Left ventricle myocardium superior (tissue), 1 donor: ENCODE data around the gene PSMD11. TPM values are rescaled to one million over a fixed set of nuclear protein-coding genes. Genes with fewer than 3 reads are reported as not detected.
"Not testable (repeated sequence)": the region's sequence is repeated elsewhere in the genome, so short reads cannot be mapped to it uniquely, and the experiment has no call there.

ENCODE experiments used
- ATAC-seq: fragments of 200-7000 bp; cut with Tn5 transposase; one replicate; pipeline ENCODE4 v1.9.1; 2020; ENCODE audit warnings: mild to moderate bottlenecking, moderate library complexity
- DNase-seq: peaks from one replicate; pipeline ENCODE4 v3.0.0-alpha.2; 2020
- intact Hi-C: fragments of 100-400 bp; cut with micrococcal nuclease; formaldehyde crosslinking; loops from one replicate; pipeline ENCODE4 v1.11.0; 2022
- total RNA-seq: library from RNA; stranded (reverse); fragmentation: NEBNext Ultra II Directional; extraction: Animal tissue kit (Norgen Biotek cat#: 25700); gene quantifications from one replicate; pipeline ENCODE4 v1.2.1, GENCODE V29; 2021
- donor health status: DM: no; HTN: yes; CAD: no; lungs with severe emphysema.

PSMD11 gene
- total RNA-seq, 1 donor from 2014 or later, result 67.8 TPM

DNA sequence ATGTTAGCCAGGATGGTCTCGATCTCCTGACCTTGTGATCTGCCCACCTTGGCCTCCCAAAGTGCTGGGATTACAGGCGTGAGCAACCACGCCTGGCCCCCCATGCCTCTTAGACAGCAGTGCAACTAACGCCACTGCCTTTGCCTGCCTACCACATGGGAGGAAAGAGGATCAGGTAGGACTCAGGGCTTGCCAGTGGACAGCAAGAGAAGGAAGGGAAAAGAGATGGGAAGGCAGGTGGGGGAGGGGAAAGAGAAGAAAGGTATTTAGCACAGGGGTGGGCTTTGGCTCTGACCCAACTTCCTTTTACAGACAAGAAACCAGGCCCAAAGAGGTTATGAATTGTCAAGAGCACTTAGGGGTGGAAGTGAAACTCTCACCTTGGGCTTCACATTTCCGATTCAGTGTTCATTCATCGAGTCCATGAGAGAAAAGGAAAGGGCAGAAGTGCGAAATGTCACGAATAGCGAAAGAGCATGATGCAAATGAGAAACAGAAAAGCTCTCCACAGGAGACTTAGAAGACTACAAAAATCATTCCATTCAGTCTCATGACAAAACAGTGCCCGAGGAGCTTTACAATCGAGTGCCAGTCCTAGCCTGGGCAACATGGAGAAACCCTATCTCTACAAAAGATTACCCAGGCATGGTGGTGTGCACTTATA, 78.8 kb downstream of the PSMD11 start:
- ATAC-seq (no peak), DNase-seq (no peak)
- intact Hi-C loops, result no loop called here

GRCh38 chr17:32523827-32524552, 79.7 kb downstream of the PSMD11 start:
- intact Hi-C loops, result no loop called here
- ATAC-seq (no peak), DNase-seq (no peak)

GRCh38 chr17:32524553-32524880, 80.2 kb downstream of the PSMD11 start:
- ATAC-seq, intact Hi-C loops, DNase-seq: not testable (repeated sequence)

DNA sequence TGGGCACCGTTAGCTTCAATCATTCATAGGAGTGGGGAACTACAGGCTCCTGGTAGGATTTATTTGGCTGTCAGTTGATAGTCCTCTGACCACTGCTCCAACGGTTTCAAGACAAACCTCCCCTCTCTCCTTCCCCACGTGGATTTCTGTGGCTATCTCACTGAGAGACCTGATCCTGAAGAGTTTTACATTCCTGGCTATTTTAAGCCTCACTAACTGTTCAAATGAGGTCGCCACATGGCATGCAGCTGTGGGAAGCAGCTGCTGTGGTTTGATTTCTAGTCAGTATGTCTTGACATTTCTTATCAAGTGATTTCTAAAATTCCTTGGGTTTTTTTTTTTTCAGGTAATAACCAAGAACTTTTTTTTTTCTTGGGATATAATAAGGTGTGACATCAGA, 80.8 kb downstream of the PSMD11 start:
- intact Hi-C loops, result no loop called here
- ATAC-seq (no peak), DNase-seq (no peak)

DNA sequence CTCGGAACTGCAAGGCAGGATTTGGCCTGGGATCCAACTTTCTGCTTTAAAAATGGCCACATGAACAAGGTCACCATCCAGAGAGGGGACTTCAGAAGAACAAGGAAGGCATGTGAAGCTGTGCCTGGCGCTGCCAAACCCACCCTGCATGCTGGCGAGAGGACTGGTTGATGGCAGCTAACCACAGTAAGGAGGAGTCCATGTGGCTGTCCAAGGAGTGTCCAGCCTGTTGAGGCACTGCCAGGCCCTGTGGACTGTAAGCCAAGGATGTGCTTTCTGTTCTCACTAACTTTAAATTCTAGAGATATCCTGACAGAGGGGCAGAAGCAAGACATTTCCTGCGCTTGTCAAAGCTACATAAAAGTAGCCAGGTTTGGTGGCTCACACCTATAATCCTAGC, 82.8 kb downstream of the PSMD11 start:
- intact Hi-C loops, result no loop called here
- no peak for ATAC-seq
- DNase-seq, result no peak

- ATAC-seq, result no peak
- DNase-seq, result no peak
- intact Hi-C loops, result no loop called here
These were observed 84.5 kb downstream of the PSMD11 start for GRCh38 chr17:32528825-32529224.

DNA sequence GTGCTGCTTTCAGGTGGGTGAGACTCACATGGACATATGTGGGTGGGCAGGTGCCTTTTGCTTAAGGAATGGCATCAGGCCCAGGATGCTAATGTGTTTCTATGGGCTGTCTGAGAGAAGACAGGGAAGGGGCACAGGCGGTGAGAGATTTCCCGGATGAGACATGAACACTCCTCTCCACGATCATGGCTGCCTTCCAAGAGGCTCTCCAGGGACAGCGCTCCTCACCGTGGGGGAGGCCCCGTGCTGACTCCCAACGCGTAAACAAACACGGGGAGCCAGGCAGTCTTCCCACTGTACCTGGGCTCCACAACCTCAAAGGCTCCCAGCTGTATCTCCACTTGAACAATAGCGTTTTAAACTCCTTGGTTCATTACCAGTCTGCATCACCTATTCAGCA, 85.3 kb downstream of the PSMD11 start:
- ATAC-seq (no peak), DNase-seq (no peak)
- intact Hi-C loops, result no loop called here

Other genes with a start within 250 kb of the PSMD11 start
- gene RHBDL3, start 178.7 kb upstream of the PSMD11 start, total RNA-seq, result 3.1 TPM
- 18.5 TPM for gene C17orf75, start 102.3 kb upstream of the PSMD11 start, total RNA-seq
- 54.9 TPM for gene ZNF207, start 94.4 kb upstream of the PSMD11 start, total RNA-seq
- gene CDK5R1, start 42.5 kb downstream of the PSMD11 start, total RNA-seq, result 1.4 TPM